H1 (cell line): ENCODE results near the gene ACAD10. TPM values are rescaled to one million over a fixed set of nuclear protein-coding genes. Genes with fewer than 3 reads are reported as not detected.

ENCODE experiments used
- CTCF ChIA-PET: fragments of 300-600 bp; sonication (Branson Sonifier 250); formaldehyde crosslinking; loops from one replicate; lab custom pipeline; 2021; ENCODE audit not compliant: partially characterized antibody; lab: Charles Lee
- POLR2A ChIA-PET: fragments of 300-600 bp; sonication (Branson Sonifier 250); formaldehyde crosslinking; loops from one replicate; lab custom pipeline; 2021; ENCODE audit warnings: inconsistent platforms; ENCODE audit not compliant: partially characterized antibody; lab: Charles Lee
- DNase-seq, 2 experiments: peaks; one replicate each; pipeline versions ENCODE4 v3.0.0 to v3.0.0-alpha.2; 2010 to 2022; ENCODE audit warnings: low spot score in 2 of 2, low read depth in 1 of 2, mixed read lengths in 1 of 2
- FAIRE-seq: peaks from 2 replicates; lab custom pipeline; 2011; peaks lifted over from hg19 to GRCh38; lab: Jason Lieb, UNC
- H2AFZ ChIP-seq: 2 replicates; pipeline ENCODE4 v1.8.1; 2012; ENCODE audit warnings: low read length, inconsistent platforms
- H2AK5ac ChIP-seq: 2 replicates; pipeline ENCODE4 v1.6.1; 2013; ENCODE audit warnings: low read depth, low read length
- H2BK120ac ChIP-seq: replicated peaks from 2 replicates; pipeline ENCODE3; 2013; ENCODE audit warnings: low read depth, low read length, inconsistent platforms
- H2BK12ac ChIP-seq: 2 replicates; pipeline ENCODE4 v1.6.1; 2013; ENCODE audit warnings: low read depth, low read length
- H2BK15ac ChIP-seq: 2 replicates; pipeline ENCODE4 v1.6.1; 2013; ENCODE audit warnings: low read length
- H2BK20ac ChIP-seq: 2 replicates; pipeline ENCODE4 v1.6.1; 2013; ENCODE audit warnings: low read length
- H2BK5ac ChIP-seq: 2 replicates; pipeline ENCODE4 v1.6.1; 2013; ENCODE audit warnings: low read depth, low read length
- H3K14ac ChIP-seq: 2 replicates; pipeline ENCODE4 v1.6.1; 2013; ENCODE audit warnings: inconsistent platforms; ENCODE audit not compliant: insufficient read length
- H3K18ac ChIP-seq: 2 replicates; pipeline ENCODE4 v1.6.1; 2013; ENCODE audit warnings: low read length; ENCODE audit errors: extremely low read depth
- H3K23ac ChIP-seq: 2 replicates; pipeline ENCODE4 v1.6.1; 2013; ENCODE audit warnings: inconsistent platforms; ENCODE audit not compliant: insufficient read length
- H3K23me2 ChIP-seq: 2 replicates; pipeline ENCODE4 v1.6.1; 2013; ENCODE audit warnings: low read depth, low read length
- H3K27ac ChIP-seq: 2 replicates; pipeline ENCODE4 v1.6.1; 2011; ENCODE audit warnings: low read depth, low read length, inconsistent platforms
- H3K27me3 ChIP-seq, 4 experiments: replicated peaks in 1 of 4; 1 replicate in 1 of 4; 2 replicates in 3 of 4; pipeline versions ENCODE4 v1.6.1 to v1.8.1; 2011 to 2013; ENCODE audit warnings: low read length in 3 of 4, mild to moderate bottlenecking in 3 of 4, inconsistent platforms in 2 of 4, mixed read lengths in 2 of 4, moderate library complexity in 1 of 4; ENCODE audit not compliant: control insufficient read depth in 3 of 4, insufficient read depth in 3 of 4; ENCODE audit errors: extremely low read depth in 1 of 4
- H3K36me3 ChIP-seq, 4 experiments: 2 replicates each; pipeline versions ENCODE4 v1.6.1 to v1.8.1; 2011 to 2013; ENCODE audit warnings: mild to moderate bottlenecking in 4 of 4, low read length in 3 of 4, moderate library complexity in 2 of 4, control low read depth in 1 of 4, inconsistent platforms in 1 of 4; ENCODE audit not compliant: insufficient read depth in 4 of 4, control insufficient read depth in 2 of 4
- H3K4ac ChIP-seq: replicated peaks from 2 replicates; pipeline ENCODE3; 2013; ENCODE audit warnings: low read length, low read depth, mixed read lengths, inconsistent platforms; ENCODE audit not compliant: insufficient read length
- H3K4me1 ChIP-seq, 4 experiments: replicated peaks in 1 of 4; 1 replicate in 1 of 4; 2 replicates in 3 of 4; pipeline versions ENCODE4 v1.6.1 to v1.8.1; 2011 to 2013; ENCODE audit warnings: low read length in 3 of 4, inconsistent platforms in 2 of 4, mixed read lengths in 1 of 4; ENCODE audit not compliant: insufficient read depth in 4 of 4, control insufficient read depth in 3 of 4
- H3K4me2 ChIP-seq, 2 experiments: 2 replicates each; pipeline versions ENCODE4 v1.6.1 to v1.8.1; 2011 to 2013; ENCODE audit warnings: low read depth in 2 of 2, low read length in 2 of 2, control low read depth in 1 of 2, inconsistent platforms in 1 of 2, mild to moderate bottlenecking in 1 of 2; ENCODE audit not compliant: insufficient read depth in 1 of 2
- H3K4me3 ChIP-seq, 4 experiments: fragments of 200-600, 300-600 bp in 1 of 4; sonication (generic), shearing (Covaris generic), sonication (Bioruptor Twin) in 1 of 4; 2 replicates each; pipeline versions ENCODE4 v1.5.1 to v1.8.1; 2011 to 2016; ENCODE audit warnings: low read length in 4 of 4, low read depth in 3 of 4, control low read depth in 2 of 4, inconsistent platforms in 2 of 4, mild to moderate bottlenecking in 2 of 4, mixed read lengths in 1 of 4, moderate library complexity in 1 of 4; ENCODE audit not compliant: insufficient read depth in 2 of 4; ENCODE audit errors: extremely low read depth in 1 of 4
- H3K56ac ChIP-seq: replicated peaks from 2 replicates; pipeline ENCODE3; 2013; ENCODE audit warnings: low read depth, mild to moderate bottlenecking, mixed read lengths, low read length, inconsistent platforms; ENCODE audit not compliant: insufficient read length
- H3K79me1 ChIP-seq: 2 replicates; pipeline ENCODE4 v1.6.1; 2013; ENCODE audit warnings: low read depth, low read length, control low read depth
- H3K79me2 ChIP-seq, 2 experiments: 2 replicates each; pipeline versions ENCODE4 v1.6.1 to v1.8.1; 2012 to 2013; ENCODE audit warnings: low read length in 2 of 2, mild to moderate bottlenecking in 2 of 2, inconsistent platforms in 1 of 2; ENCODE audit not compliant: insufficient read depth in 2 of 2, control insufficient read depth in 1 of 2
- H3K9ac ChIP-seq, 4 experiments: replicated peaks in 1 of 4; 1 replicate in 1 of 4; 2 replicates in 3 of 4; pipeline versions ENCODE4 v1.6.1 to v1.8.1; 2011 to 2013; ENCODE audit warnings: low read depth in 3 of 4, low read length in 3 of 4, control low read depth in 2 of 4, mild to moderate bottlenecking in 2 of 4, moderate library complexity in 2 of 4, inconsistent platforms in 1 of 4; ENCODE audit errors: extremely low read depth in 1 of 4
- H3K9me3 ChIP-seq, 2 experiments: 2 replicates each; pipeline versions ENCODE4 v1.6.1 to v1.8.1; 2012 to 2013; ENCODE audit warnings: mild to moderate bottlenecking in 2 of 2, moderate library complexity in 2 of 2, control low read depth in 1 of 2, inconsistent platforms in 1 of 2, low read depth in 1 of 2, low read length in 1 of 2, mixed read lengths in 1 of 2; ENCODE audit not compliant: insufficient read depth in 2 of 2
- H4K20me1 ChIP-seq, 2 experiments: replicated peaks in 1 of 2; 2 replicates each; pipeline versions ENCODE3 to v1.8.1; 2011 to 2013; ENCODE audit warnings: inconsistent platforms in 2 of 2, low read length in 2 of 2, mild to moderate bottlenecking in 1 of 2; ENCODE audit not compliant: insufficient read depth in 2 of 2, control insufficient read depth in 1 of 2
- H4K5ac ChIP-seq: 2 replicates; pipeline ENCODE4 v1.6.1; 2013; ENCODE audit warnings: low read length, low read depth, mixed read lengths, inconsistent platforms; ENCODE audit not compliant: insufficient read length
- H4K8ac ChIP-seq: 2 replicates; pipeline ENCODE4 v1.8.0; 2013; ENCODE audit warnings: mild to moderate bottlenecking, moderate library complexity, low read length, inconsistent platforms; ENCODE audit not compliant: insufficient read depth; ENCODE audit errors: extremely low read depth
- H4K91ac ChIP-seq: replicated peaks from 2 replicates; pipeline ENCODE3; 2013; ENCODE audit warnings: low read length, mixed read lengths, inconsistent platforms; ENCODE audit not compliant: insufficient read length
- KDM5A ChIP-seq: fragments of 200-600 bp; IDR thresholded peaks from 2 replicates; pipeline ENCODE4 v1.7.1; 2012; ENCODE audit warnings: mild to moderate bottlenecking, low read length, inconsistent platforms, mixed read lengths
- RBBP5 ChIP-seq: IDR thresholded peaks from 2 replicates; pipeline ENCODE4 v1.7.1; 2012; ENCODE audit warnings: low read depth, mild to moderate bottlenecking, inconsistent platforms, low read length, moderate library complexity, borderline replicate concordance
- WGBS, 2 experiments: shearing (Covaris generic) in 1 of 2; methylation state at CpG; one replicate each; pipeline versions ENCODE4 v1.1.6 to v1.1.7; 2013 to 2015; ENCODE audit warnings: low lambda C conversion rate in 2 of 2, mixed read lengths in 2 of 2, inconsistent platforms in 1 of 2, low coverage in 1 of 2, missing lambda C conversion rate in 1 of 2; ENCODE audit not compliant: insufficient replicate concordance in 2 of 2, insufficient coverage in 1 of 2, insufficient read length in 1 of 2; ENCODE audit errors: extremely low coverage in 1 of 2, missing lambda C conversion rate in 1 of 2; 5-methylcytosine and 5-hydroxymethylcytosine counted together
- polyA plus RNA-seq, 7 experiments: library from polyadenylated mRNA; depleted of rRNA in 3 of 7; stranded (reverse) in 5 of 7; unstranded in 2 of 7; fragments of >200 nt in 5 of 7; fragments of 200-250 nt in 2 of 7; gene quantifications; 1 replicate in 5 of 7; 2 replicates in 1 of 7; 4 replicates in 1 of 7; pipeline versions ENCODE4 v1.2.1 to v1.2.3, GENCODE V29; 2011 to 2013; ENCODE audit warnings: missing spikeins in 2 of 7, mixed read lengths in 2 of 7
- total RNA-seq: library from RNA; stranded (reverse); fragmentation: NEBNext Ultra II Directional; extraction: Animal tissue kit (Norgen Biotek cat#: 25700); gene quantifications from 2 replicates; pipeline ENCODE4 v1.2.1, GENCODE V29; 2021

Gene ACAD10
- total and polyA plus RNA-seq, 2 of the 8 experiments (the other 6 are each of a cell fraction or from before 2014, with no cell fraction given): 17.3 to 23.3 TPM

DNA sequence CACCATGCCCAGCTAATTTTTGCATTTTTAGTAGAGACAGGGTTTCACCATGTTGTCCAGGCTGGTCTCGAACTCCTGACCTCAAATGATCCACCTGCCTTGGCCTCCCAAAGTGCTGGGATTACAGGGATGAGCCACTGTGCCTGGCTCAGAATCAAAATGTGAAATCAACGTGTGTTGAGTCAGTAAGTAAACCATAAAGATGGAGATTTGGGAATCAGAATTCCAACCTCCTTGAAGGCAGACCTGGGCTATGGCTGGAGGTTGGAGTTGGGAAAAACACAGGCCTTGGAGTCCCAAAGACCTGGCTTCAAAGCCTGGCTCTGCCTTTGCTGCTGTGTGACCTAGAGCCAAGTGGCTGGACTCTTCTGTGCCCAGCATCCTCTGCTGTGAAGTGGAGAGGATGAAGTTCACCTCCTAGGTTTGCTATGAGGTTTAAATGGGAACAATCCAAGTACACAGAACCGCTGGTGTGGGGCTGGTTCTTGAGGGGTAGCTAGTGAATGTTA, 91.0 kb downstream of the ACAD10 start:
- H2BK12ac ChIP-seq: no peak overlapping the region
- no peak for FAIRE-seq
- H3K27ac ChIP-seq: no peak overlapping the region
- H3K79me1 ChIP-seq: peaks cover 2% of the 10 kb centered on the region; the same call in 1 of the 2 replicates
- H4K91ac ChIP-seq: no peak overlapping the region
- no peak overlapping the region for H3K9ac ChIP-seq
- no peaks in the 10 kb centered on the region; a peak in 1 of 4 replicates for H3K79me2 ChIP-seq
- H3K23ac ChIP-seq: no peak overlapping the region
- H2BK15ac ChIP-seq: no peak overlapping the region
- peaks cover 0 to 2% of the 10 kb centered on the region in 2 experiments; a peak in 1 of 4 replicates for H3K9me3 ChIP-seq
- no peak overlapping the region for H2BK120ac ChIP-seq
- WGBS, 2 experiments: 90% methylated on average over 3 of the region's 3 CpGs; no CpG with 5 or more reads in 1 of the 2 experiments
- H3K14ac ChIP-seq: no peak overlapping the region
- no peaks in the 10 kb centered on the region for H3K23me2 ChIP-seq
- no peak for TF ChIP-seq RBBP5
- TF ChIP-seq KDM5A: no peak
- H3K27me3 ChIP-seq: no peaks in the 10 kb centered on the region
- H4K5ac ChIP-seq: no peak overlapping the region
- ChIA-PET CTCF (interaction anchor here (1.1 kb wide), 1 partner anchor 36 kb away, joined by 7 read pairs; no protein-coding TSS in a partner anchor), POLR2A (interaction anchor here (0.9 to 3.4 kb wide), 4 partner anchors 10 to 24 kb away, joined by 3 to 21 read pairs (median 4); partner anchors contain the start of gene ALDH2)
- no peak overlapping the region for H3K4me3 ChIP-seq
- no peak overlapping the region for H2BK5ac ChIP-seq
- no peak overlapping the region for H2AK5ac ChIP-seq
- no peak overlapping the region for H3K56ac ChIP-seq
- no peaks in the 10 kb centered on the region; a peak in 1 of 8 replicates for H3K36me3 ChIP-seq
- no peak overlapping the region for H3K4me2 ChIP-seq
- peaks cover 0 to 3% (median 0%) of the 10 kb centered on the region in 4 experiments; a peak in 4 of 7 replicates for H3K4me1 ChIP-seq
- no peak overlapping the region for H3K4ac ChIP-seq
- DNase-seq: no peak
- H3K18ac ChIP-seq: no peak overlapping the region
- no peak overlapping the region for H2AFZ ChIP-seq
- peaks cover 0 to 3% of the 10 kb centered on the region in 2 experiments for H4K20me1 ChIP-seq
- no peak overlapping the region for H4K8ac ChIP-seq
- no peak overlapping the region for H2BK20ac ChIP-seq
